ENCODE measurements around the gene DIP2C. TPM values are rescaled to one million over a fixed set of nuclear protein-coding genes. Genes with fewer than 3 reads are reported as not detected.
"Not testable (repeated sequence)": the region's sequence is repeated elsewhere in the genome, so short reads cannot be mapped to it uniquely, and the experiment has no call there.

Gene DIP2C
- total RNA-seq, 1 donor from 2014 or later: 3.6 TPM

- no peak for ATAC-seq
Observed at GRCh38 chr10:659688-660141, 29.8 kb downstream of the DIP2C start.

- not testable (repeated sequence) for ATAC-seq
Observed at GRCh38 chr10:657816-658350, 31.6 kb downstream of the DIP2C start.

- ATAC-seq: no peak
Observed at GRCh38 chr10:656883-657282, 32.6 kb downstream of the DIP2C start.

- ATAC-seq: no peak
Observed at GRCh38 chr10:655184-655583, 34.3 kb downstream of the DIP2C start.

GRCh38 chr10:654647-654996, 34.8 kb downstream of the DIP2C start:
- no peak for ATAC-seq

- no peak for ATAC-seq
Observed at GRCh38 chr10:653991-654646, 35.3 kb downstream of the DIP2C start.

- ATAC-seq: not testable (repeated sequence)
Observed at GRCh38 chr10:652832-653459, 36.5 kb downstream of the DIP2C start.

GRCh38 chr10:652233-652632, 37.2 kb downstream of the DIP2C start:
- ATAC-seq: no peak

GRCh38 chr10:651692-652091, 37.8 kb downstream of the DIP2C start:
- ATAC-seq: no peak

GRCh38 chr10:650886-651615, 38.4 kb downstream of the DIP2C start:
- ATAC-seq: peak; percentile 8

- no peak for ATAC-seq
Observed at GRCh38 chr10:650441-650851, 39.0 kb downstream of the DIP2C start.

- ATAC-seq: no peak
Observed at GRCh38 chr10:649798-650440, 39.5 kb downstream of the DIP2C start.

GRCh38 chr10:649445-649797, 40.0 kb downstream of the DIP2C start:
- ATAC-seq: no peak

- ATAC-seq: not testable (repeated sequence)
Observed at GRCh38 chr10:647019-647418, 42.4 kb downstream of the DIP2C start.

GRCh38 chr10:646118-646524, 43.3 kb downstream of the DIP2C start:
- no peak for ATAC-seq

GRCh38 chr10:644943-645334, 44.5 kb downstream of the DIP2C start:
- no peak for ATAC-seq

- ATAC-seq: no peak
Observed at GRCh38 chr10:644076-644942, 45.2 kb downstream of the DIP2C start.

GRCh38 chr10:642186-642890, 47.1 kb downstream of the DIP2C start:
- peak; percentile 83 for ATAC-seq

- no peak for ATAC-seq
Observed at GRCh38 chr10:641149-642010, 48.1 kb downstream of the DIP2C start.

GRCh38 chr10:640673-641045, 48.8 kb downstream of the DIP2C start:
- ATAC-seq: no peak
